Measurements from ENCODE around the gene P3H1.

DNA sequence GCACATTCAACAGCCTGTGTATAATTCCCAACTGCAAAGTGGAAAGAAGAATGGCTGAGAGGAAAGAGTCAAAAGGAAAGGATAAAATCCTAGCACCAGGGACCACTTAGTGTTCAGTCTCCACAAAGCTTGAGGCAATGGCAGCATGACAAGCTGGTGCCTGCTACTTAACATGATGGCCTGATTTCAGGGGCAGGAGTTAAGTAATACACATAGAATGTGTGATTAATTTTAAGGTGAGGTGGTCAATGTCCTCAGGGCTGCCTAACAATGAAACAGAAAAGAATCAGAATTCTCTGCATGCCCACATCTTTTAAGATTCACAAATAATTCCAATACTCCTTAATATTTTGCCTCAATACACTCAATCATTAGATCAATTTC is 8.9 kb downstream of the P3H1 start:
- TF ChIP-seq, protein P1, sequence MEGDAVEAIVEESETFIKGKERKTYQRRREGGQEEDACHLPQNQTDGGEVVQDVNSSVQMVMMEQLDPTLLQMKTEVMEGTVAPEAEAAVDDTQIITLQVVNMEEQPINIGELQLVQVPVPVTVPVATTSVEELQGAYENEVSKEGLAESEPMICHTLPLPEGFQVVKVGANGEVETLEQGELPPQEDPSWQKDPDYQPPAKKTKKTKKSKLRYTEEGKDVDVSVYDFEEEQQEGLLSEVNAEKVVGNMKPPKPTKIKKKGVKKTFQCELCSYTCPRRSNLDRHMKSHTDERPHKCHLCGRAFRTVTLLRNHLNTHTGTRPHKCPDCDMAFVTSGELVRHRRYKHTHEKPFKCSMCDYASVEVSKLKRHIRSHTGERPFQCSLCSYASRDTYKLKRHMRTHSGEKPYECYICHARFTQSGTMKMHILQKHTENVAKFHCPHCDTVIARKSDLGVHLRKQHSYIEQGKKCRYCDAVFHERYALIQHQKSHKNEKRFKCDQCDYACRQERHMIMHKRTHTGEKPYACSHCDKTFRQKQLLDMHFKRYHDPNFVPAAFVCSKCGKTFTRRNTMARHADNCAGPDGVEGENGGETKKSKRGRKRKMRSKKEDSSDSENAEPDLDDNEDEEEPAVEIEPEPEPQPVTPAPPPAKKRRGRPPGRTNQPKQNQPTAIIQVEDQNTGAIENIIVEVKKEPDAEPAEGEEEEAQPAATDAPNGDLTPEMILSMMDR (IDR thresholded peaks at IDR 0.05; ENCODE audit: low read depth, low read length): no peak
- no peak for TF ChIP-seq POLR2A (IDR thresholded peaks at IDR 0.05; ENCODE audit: extremely low read depth, insufficient read length)

Measured in NB4 (cell line).